ENCODE results near the gene SETBP1.

DNA sequence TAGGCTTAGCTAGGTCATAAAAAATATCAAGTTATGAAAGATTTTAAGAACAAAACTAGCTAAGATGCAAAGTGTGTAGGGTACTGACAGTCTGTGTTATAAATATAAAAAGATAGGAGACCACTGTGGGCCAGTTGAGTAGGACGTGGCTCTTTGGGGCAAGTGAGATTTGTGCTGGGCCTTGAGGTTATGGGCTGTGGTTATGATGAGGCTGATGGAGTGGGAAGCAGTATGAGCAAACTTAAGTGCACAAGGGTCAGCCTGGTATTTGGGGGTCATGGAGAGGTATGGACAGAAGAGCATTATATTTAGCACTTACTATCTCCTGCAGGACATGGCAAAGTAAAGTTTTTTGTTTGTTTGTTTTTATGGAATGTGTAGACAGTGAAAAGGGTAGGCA, 70.1 kb downstream of the SETBP1 start:
- TF ChIP-seq EZH2 (IDR thresholded peaks at IDR 0.05; ENCODE audit: borderline replicate concordance, low read depth, low read length, poor library complexity, severe bottlenecking): no peak
- TF ChIP-seq, protein P1, sequence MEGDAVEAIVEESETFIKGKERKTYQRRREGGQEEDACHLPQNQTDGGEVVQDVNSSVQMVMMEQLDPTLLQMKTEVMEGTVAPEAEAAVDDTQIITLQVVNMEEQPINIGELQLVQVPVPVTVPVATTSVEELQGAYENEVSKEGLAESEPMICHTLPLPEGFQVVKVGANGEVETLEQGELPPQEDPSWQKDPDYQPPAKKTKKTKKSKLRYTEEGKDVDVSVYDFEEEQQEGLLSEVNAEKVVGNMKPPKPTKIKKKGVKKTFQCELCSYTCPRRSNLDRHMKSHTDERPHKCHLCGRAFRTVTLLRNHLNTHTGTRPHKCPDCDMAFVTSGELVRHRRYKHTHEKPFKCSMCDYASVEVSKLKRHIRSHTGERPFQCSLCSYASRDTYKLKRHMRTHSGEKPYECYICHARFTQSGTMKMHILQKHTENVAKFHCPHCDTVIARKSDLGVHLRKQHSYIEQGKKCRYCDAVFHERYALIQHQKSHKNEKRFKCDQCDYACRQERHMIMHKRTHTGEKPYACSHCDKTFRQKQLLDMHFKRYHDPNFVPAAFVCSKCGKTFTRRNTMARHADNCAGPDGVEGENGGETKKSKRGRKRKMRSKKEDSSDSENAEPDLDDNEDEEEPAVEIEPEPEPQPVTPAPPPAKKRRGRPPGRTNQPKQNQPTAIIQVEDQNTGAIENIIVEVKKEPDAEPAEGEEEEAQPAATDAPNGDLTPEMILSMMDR (conservative IDR thresholded peaks at IDR 0.05; ENCODE audit: low read depth, low read length): no peak
